ENCODE results near the gene GRAMD4.
"Not testable (repeated sequence)": the region's sequence is repeated elsewhere in the genome, so short reads cannot be mapped to it uniquely, and the experiment has no call there.

The GRAMD4 gene

DNA sequence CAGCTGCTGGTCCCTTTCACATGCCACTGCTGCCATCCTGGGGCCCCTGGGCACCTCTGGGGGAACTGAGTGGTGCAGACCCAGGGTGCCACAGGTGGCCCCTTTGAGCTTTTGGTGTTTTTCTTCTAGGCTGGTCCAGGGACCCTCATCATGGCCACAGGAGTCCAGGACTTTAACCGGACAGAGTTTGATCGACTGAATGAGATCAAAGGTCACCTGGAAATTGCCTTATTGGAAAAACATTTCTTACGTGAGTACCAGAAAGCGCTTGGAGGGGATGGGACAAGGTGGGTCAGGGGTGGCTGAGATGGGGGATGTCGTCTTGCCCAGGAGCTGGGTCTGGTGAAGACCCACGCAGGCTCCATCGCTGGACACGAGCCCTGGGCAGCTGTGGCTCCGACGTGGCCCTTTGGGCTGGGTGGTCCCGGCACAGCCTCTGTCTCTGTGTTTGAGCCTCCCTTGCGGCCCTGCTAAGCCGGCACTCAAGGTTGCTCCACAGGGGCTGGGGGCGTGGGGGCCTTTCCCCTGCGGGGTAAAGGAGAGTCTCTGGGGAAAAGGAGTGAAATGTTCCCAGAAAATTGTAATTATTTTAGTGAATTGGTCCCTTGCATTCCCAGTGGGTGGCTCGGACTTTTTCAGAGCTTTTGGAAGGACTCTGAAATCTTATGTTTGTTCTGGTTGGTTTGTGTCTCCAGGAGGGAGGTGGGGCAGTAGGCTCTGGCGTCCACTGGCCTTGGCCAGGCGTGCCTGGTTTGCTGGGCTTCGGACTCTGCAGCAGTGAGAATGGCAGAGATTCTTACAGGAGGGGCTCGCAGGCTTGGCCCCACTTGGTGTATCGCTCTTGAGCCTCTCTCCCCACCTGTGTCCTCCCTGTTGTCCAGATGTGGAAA is 17.8 kb downstream of the GRAMD4 start:
- DNase-seq (ENCODE audit: low read depth), result no peak

DNA sequence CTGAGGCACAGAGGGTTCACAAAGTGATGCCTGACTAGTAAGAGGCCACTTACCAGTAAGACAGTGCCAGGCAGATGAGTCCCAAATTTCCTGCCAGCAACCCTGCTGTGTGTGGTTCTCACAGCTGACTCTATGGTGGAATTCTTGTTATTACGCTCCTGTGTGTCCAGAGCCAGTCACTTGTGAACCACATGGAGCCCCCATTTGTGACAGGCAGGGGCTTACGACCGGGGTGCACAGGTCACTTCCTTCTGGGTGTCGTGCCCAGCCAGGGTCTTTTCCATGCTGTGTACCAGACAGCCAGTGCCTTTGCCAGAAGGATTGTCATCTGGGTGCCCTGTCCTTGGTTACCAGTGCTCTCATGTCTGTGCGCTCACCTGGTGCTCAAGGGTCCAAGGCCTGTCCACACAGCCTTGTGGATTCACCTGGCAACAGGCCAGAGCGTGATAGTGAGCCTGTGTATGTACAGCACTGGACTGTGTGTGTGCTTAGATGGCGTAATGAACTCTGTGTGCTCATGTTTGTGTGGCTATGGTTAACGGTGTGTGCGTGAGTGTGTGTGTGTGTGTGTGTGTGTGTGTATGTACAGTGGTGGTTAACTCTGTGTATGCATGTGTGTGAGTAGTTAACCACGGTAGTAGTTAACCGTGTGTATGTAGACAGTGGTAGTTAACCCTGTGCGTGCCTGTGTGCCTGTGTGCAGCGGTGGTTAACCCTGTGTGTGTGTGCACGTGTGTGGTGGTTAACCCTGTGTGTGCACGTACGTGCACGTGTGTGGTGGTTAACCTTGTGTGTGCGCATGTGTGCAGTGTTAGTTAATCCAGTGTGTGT is 18.6 kb downstream of the GRAMD4 start:
- DNase-seq (ENCODE audit: low read depth), result no peak

GRCh38 chr22:46639843-46640242 is 19.7 kb downstream of the GRAMD4 start:
- no peak for DNase-seq (ENCODE audit: low read depth)

DNA sequence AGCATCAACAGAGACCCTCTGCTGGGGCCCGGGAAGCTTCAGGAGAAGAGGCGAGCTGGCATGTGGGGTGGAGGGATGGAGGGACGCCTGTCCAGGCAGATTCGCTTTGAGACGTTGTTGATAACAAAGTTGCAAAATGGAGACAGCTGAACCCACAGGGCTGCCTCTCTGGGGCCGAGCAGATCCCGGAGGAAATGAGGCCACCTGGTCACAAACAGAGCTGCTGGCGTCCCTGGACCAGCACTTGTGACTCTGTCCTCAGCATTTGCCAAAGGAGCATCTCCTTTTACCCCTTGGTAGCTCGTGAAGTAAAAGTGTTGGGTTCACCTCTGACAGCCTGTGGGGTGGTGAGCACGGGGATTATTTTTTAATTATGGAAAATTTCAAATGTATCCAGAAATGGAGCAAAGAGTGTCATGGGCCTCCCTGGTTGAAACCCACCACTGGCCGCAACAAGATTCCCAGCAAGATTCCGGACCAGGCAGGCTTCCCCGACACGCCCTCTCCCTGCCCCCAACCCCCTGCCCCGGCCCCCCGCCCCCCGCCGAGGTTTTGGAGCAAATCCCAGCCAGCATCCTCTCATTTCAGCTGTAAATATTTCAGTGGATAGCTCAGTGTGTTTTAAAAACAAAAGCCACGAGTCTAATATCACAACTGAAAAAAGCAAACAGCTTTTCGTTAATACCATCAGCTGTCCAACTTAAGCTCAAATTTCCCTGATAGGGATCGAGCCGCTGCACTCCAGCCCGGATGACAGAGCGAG is 20.3 kb downstream of the GRAMD4 start:
- no peak for DNase-seq (ENCODE audit: low read depth)

DNA sequence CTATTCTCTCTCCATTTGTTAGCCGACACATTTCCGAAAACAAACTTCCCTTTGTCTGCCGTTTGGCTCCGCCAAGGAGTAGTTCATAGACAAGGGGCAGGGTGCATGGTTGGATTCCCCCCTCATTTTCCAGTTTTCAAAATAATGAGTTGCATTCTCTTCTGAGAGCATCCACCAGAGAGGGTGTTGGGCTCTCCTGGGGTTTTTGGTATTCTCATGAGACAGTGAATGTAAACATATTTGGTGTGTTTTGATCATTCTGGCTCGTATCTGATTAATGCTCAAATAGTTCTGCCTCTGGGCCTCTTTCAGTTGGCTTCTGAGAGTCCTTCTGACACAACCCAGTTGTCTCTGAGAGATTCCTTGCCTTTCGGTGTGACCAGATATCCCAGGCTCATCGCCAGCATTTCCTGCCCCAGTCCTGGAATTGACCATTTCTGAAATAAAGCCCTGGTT is 21.7 kb downstream of the GRAMD4 start:
- no peak for DNase-seq (ENCODE audit: low read depth)

GRCh38 chr22:46642840-46643480 is 22.8 kb downstream of the GRAMD4 start:
- not testable (repeated sequence) for DNase-seq (ENCODE audit: low read depth)

DNA sequence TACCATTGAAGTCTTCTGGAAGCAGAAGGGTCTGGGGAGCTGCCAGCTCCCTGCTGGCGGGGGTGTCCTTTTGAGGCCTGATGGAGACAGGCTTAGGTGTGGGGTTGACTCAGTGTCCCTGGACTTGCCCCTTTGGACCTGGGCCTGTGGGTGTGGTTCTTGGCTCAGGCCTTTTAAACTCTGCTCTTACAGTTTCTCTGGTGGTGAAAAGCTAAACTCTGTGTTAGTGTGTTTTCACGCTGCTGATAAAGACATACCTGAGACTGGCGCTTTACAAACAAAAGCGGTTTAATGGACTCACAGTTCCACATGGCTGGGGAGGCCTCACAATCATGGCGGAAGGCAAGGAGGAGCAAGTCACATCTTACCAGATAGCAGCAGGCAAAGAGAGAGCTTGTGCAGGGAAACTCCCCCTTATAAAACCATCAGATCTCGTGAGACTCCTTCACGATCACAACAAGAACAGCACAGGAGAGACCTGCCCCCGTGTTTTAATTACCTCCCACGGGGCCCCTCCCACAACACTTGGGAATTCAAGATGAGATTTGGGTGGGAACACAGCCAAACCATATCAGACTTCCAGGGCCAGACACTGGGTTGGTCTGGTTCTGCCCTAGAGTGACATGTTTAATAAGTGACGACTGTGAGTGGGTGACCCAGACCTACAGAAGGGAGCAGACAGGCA is 26.5 kb downstream of the GRAMD4 start:
- no peak for DNase-seq (ENCODE audit: low read depth)

DNA sequence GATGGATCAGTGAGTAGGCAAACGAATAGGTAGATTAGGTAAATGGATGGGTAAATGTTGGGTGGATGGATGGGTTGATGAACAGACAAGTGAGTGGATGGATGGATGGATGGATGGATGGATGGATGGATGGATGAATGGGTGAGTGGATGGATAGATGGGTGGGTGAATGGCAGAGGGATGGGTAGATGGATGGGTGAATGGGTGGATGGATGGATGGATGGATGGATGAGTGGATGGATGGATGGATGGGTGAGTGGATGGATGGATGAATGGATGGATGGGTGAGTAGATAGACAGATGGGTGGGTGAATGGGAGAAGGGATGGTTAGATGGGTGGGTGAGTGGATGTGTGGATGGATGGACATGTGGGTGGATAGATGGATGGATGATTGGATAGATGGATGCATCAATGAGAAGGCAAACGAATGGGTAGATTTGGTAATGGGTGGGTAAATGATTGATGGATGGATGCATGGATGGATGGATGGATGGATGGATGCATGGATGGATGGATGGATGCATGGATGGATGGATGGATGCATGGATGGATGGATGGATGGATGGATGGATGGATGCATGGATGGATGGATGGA is 28.1 kb downstream of the GRAMD4 start:
- DNase-seq (ENCODE audit: low read depth), result not testable (repeated sequence)

- DNase-seq (ENCODE audit: low read depth), result no peak
Observed at GRCh38 chr22:46649141-46650077, 29.2 kb downstream of the GRAMD4 start.

GRCh38 chr22:46650078-46650810 is 30.1 kb downstream of the GRAMD4 start:
- no peak for DNase-seq (ENCODE audit: low read depth)

DNA sequence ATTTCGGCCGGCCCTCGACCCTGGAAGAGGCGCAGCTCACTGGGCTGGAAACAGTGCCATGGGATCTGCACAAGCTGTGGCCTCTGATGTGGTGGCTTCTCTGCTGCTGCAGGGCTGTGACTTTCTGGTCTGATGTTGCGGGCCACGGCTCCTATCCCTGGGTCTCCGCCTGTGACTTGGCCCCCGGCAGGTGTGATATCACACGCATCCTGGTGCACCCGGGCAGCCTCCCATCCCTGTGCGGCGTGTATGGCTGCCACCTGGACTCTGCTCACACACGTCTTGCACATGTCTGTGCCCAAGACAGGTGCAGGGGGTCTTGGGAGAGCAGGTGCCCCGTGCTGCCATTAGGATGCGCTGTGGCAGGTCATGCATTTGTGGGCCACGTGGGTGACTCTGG is 31.1 kb downstream of the GRAMD4 start:
- DNase-seq (ENCODE audit: low read depth), result no peak

DNA sequence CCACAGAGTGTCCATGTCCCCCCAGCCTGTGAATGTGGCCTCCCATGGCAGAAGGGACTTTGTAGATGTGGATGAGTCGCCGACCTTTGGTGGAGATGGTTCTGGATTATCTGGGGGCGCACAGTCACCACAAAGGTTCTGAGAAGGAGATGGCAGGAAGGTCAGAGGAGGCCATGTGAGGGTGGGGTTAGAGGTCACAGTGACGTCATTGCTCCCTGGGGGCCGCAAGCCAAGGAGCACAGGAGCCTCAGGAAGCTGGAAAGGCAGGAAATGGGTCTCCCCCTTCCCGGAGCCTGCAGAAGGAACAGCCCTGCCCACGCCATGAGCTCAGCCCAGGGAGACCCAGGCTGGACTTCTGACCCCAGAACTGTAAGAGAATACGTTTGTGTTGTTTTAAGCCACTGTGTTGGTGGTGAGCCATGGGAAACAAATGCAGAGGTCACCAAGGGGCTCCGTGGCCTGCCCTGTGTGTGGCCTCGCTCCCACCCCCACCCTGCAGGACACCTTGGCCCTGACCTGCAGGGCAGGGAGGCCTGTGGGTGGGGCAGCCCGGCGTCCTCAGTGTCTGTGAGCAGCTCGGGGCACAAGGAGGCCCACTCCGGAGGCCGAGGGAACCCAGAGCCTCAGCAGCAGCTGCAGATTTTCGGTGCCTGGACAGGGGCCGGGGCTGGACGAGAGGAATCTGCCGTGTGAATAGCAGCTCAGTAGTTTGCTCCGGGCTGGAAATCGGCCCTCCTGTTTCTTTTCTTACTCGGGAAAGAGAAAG is 32.1 kb downstream of the GRAMD4 start:
- DNase-seq (ENCODE audit: low read depth), result no peak

GRCh38 chr22:46652847-46653331 is 32.7 kb downstream of the GRAMD4 start:
- DNase-seq (ENCODE audit: low read depth), result no peak

DNA sequence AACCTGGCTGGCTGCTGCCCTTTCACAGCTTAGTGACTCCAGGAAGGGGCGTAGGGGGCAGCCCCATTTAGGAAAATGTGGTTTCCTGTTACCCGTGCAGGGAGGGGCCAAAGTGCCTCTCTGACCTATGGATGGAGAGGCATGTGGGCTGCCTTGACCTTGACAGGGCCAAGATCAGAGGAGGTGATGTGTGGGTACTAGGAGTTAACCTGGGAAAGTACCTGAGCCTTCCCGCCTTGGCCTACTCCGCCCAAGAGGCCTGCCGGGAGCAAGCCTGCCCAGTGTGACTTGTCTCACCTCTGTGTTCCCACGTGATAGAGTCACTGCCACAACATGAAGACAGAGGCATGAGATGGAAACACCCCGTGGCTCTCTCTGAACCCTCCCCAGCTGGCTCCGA is 33.4 kb downstream of the GRAMD4 start:
- no peak for DNase-seq (ENCODE audit: low read depth)

DNA sequence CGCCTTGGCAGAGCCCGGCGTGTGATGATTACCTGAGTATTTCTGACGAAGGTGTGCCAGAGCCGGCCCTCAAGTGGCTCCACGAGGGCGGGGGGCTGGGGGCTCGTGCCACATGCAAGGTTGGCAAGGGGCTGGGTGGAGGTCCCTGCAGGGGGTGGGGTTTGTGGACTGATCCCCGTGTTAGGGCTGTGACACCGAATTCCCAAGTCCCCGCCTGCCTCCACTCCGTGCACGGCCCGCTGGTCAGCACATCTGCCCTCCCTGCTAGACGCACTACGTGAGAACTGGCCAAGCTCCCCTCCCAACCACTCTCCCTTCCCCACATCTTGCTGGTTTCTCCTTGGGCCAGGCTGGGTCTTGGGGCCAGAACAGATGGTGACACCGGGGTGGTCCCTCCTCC is 34.2 kb downstream of the GRAMD4 start:
- DNase-seq (ENCODE audit: low read depth), result no peak

GRCh38 chr22:46654927-46655595 is 34.9 kb downstream of the GRAMD4 start:
- no peak for DNase-seq (ENCODE audit: low read depth)

GRCh38 chr22:46655861-46656608 is 35.8 kb downstream of the GRAMD4 start:
- DNase-seq (ENCODE audit: low read depth), result no peak
